Neutrophil (primary cell): ENCODE measurements around the gene ZNF219.

Experiments
- H3K27ac ChIP-seq: fragments of 200-600 bp; sonication (generic); 2 replicates; pipeline ENCODE4 v1.5.1; 2016; ENCODE audit warnings: mild to moderate bottlenecking, moderate library complexity
- H3K27me3 ChIP-seq: fragments of 200-600 bp; sonication (generic); 2 replicates; pipeline ENCODE4 v1.6.0; 2016; ENCODE audit warnings: mild to moderate bottlenecking
- H3K36me3 ChIP-seq: fragments of 200-600 bp; sonication (generic); 2 replicates; pipeline ENCODE4 v1.5.1; 2017
- H3K4me1 ChIP-seq, 2 experiments: fragments of 200-600 bp in 1 of 2; sonication (generic) in 1 of 2; 1 replicate in 1 of 2; 2 replicates in 1 of 2; pipeline versions ENCODE4 v1.5.1 to v1.6.1; 2013 to 2016; ENCODE audit warnings: low read depth in 1 of 2, low read length in 1 of 2, mild to moderate bottlenecking in 1 of 2, moderate library complexity in 1 of 2; ENCODE audit not compliant: control insufficient read depth in 1 of 2, insufficient read depth in 1 of 2
- H3K4me3 ChIP-seq, 2 experiments: fragments of 200-600 bp in 1 of 2; sonication (generic) in 1 of 2; 1 replicate in 1 of 2; 2 replicates in 1 of 2; pipeline ENCODE4 v1.5.1; 2013 to 2016; ENCODE audit warnings: low read depth in 1 of 2, low read length in 1 of 2, mild to moderate bottlenecking in 1 of 2, moderate library complexity in 1 of 2
- H3K9me3 ChIP-seq: fragments of 200-600 bp; sonication (generic); 2 replicates; pipeline ENCODE4 v1.5.1; 2016
- CTCF ChIP-seq: fragments of 200-600 bp; sonication (generic); IDR thresholded peaks from 2 replicates; pipeline ENCODE4 v1.5.1; 2016; ENCODE audit warnings: antibody characterized with exemption

The ZNF219 gene

DNA sequence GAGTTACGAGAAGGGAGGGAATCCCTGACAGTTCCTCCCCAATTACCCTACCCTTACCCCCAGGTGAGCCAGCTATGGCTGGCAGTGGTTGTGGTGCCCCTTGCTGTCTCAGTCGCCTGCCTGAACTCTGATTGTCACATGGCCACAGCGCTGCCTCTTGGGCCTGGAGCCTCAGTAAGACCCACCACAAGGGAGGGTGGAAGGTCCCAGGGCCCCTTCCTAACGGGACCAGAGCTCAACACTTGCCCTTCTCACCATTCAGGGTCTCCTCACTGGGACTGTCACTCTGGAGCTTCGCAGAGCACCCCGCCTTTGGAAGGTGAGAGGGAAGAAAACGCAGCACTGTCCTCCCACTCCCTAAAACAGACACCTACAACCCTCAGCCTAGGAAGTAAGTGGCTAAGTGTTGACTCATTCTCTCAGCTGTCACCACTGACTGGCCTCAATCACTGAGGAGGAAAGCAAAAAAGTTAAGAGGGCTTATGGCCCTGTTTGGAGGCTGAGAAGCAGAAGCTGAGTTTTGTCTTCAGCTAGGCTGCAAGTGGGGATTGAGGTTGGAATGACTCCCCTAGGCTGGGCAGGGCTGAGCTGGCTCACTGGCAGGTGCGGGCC lies 3.5 kb upstream of the ZNF219 start:
- no peaks in the 10 kb centered on the region for H3K36me3 ChIP-seq
- no peak overlapping the region for H3K4me3 ChIP-seq
- no peak overlapping the region for H3K27ac ChIP-seq
- no peaks in the 10 kb centered on the region for H3K9me3 ChIP-seq
- peaks cover 26 to 44% of the 10 kb centered on the region in 2 experiments for H3K4me1 ChIP-seq
- TF ChIP-seq CTCF = no peak
- peaks cover 35% of the 10 kb centered on the region for H3K27me3 ChIP-seq

GRCh38 chr14:21100931-21101330 lies 2.5 kb upstream of the ZNF219 start, which contains the start of gene TMEM253:
TSS of gene TMEM253 (plus strand) at chr14:21101066. CDS start at chr14:21101344, 278 bp downstream.
- Histone ChIP-seq H3K4me1 (peaks cover 17 to 34% of the 10 kb centered on the region in 2 experiments), H3K27ac (no peak within 1 kb of the TSS), H3K4me3 (no peak within 1 kb of the TSS), H3K9me3 (no peaks in the 10 kb centered on the region), H3K27me3 (peaks cover 45% of the 10 kb centered on the region), H3K36me3 (no peaks in the 10 kb centered on the region)
- no peak for TF ChIP-seq CTCF

- Histone ChIP-seq H3K36me3 (no peaks in the 10 kb centered on the region), H3K27ac (no peak overlapping the region), H3K9me3 (no peaks in the 10 kb centered on the region), H3K4me1 (peaks cover 12 to 30% of the 10 kb centered on the region in 2 experiments), H3K4me3 (no peak overlapping the region), H3K27me3 (peaks cover 47% of the 10 kb centered on the region)
- TF ChIP-seq CTCF = no peak
These were observed 1.1 kb upstream of the ZNF219 start for GRCh38 chr14:21099596-21099985.

GRCh38 chr14:21098892-21099595 lies 589 bp upstream of the ZNF219 start:
- H3K27ac ChIP-seq = no peak overlapping the region
- H3K4me1 ChIP-seq = peaks cover 7 to 24% of the 10 kb centered on the region in 2 experiments
- peak overlapping the region; percentile 7 to 59 for H3K4me3 ChIP-seq

GRCh38 chr14:21097636-21098075 lies 799 bp downstream of the ZNF219 start:
- Histone ChIP-seq H3K4me3 (peak overlapping the region in 1 of 2 experiments; percentile 52), H3K27ac (no peak overlapping the region), H3K36me3 (no peaks in the 10 kb centered on the region), H3K4me1 (peaks cover 0 to 18% of the 10 kb centered on the region in 2 experiments), H3K27me3 (peaks cover 54% of the 10 kb centered on the region), H3K9me3 (no peaks in the 10 kb centered on the region)
- TF ChIP-seq CTCF = no peak

More at GRCh38 chr14:21098892-21099595, 589 bp upstream of the ZNF219 start:
- H3K36me3 ChIP-seq = no peaks in the 10 kb centered on the region
- H3K9me3 ChIP-seq = no peaks in the 10 kb centered on the region
- TF ChIP-seq CTCF = no peak
- peaks cover 50% of the 10 kb centered on the region for H3K27me3 ChIP-seq
